ENCODE measurements around the gene TMEM131. TPM values are rescaled to one million over a fixed set of nuclear protein-coding genes. Genes with fewer than 3 reads are reported as not detected.

TMEM131 gene
- total and polyA plus RNA-seq, 10 of the 15 experiments (the other 5 are each of a cell fraction or from before 2014, with no cell fraction given) = 6.0 to 48.2 (median 23.2) TPM

- TF ChIP-seq FOS (IDR thresholded peaks at IDR 0.05; ENCODE audit: borderline replicate concordance, extremely low read depth, insufficient read length) (no peak), JUNB (IDR thresholded peaks at IDR 0.05) (peak; percentile 68; the same call in 1 of the 2 replicates), TCF7 (IDR thresholded peaks at IDR 0.05; ENCODE audit: borderline replicate concordance) (no peak), PML (IDR thresholded peaks at IDR 0.05; ENCODE audit: low read length) (no peak), CHD1 (IDR thresholded peaks at IDR 0.05; ENCODE audit: low read depth, low read length) (no peak), SUPT20H (IDR thresholded peaks at IDR 0.05; ENCODE audit: borderline replicate concordance, control insufficient read depth, low read depth, low read length) (no peak), MEF2A (IDR thresholded peaks at IDR 0.05; ENCODE audit: insufficient read depth, low read depth, low read length) (0 out of 2 replicates have a peak, but pooled peaks have one; percentile 17), ATF7 (IDR thresholded peaks at IDR 0.05; ENCODE audit: low read depth) (no peak; the same call in 1 of the 2 replicates), MTA2 (IDR thresholded peaks at IDR 0.05; ENCODE audit: low read depth) (peak; percentile 8; the same call in 1 of the 2 replicates), CBFB (IDR thresholded peaks at IDR 0.05; ENCODE audit: low read depth) (0 out of 2 replicates have a peak, but pooled peaks have one; percentile 50), IKZF2 (IDR thresholded peaks at IDR 0.05) (peak; percentile 50 to 55), BACH1 (IDR thresholded peaks at IDR 0.05; ENCODE audit: borderline replicate concordance) (no peak), ZBTB4 (CRISPR knock-in tag; IDR thresholded peaks at IDR 0.05) (no peak), HDAC6 (IDR thresholded peaks at IDR 0.05; ENCODE audit: unreplicated experiment) (no peak), RELA (IDR thresholded peaks at IDR 0.05; ENCODE audit: borderline replicate concordance, partially characterized antibody) (no peak)
- TF ChIP-seq, protein P1, sequence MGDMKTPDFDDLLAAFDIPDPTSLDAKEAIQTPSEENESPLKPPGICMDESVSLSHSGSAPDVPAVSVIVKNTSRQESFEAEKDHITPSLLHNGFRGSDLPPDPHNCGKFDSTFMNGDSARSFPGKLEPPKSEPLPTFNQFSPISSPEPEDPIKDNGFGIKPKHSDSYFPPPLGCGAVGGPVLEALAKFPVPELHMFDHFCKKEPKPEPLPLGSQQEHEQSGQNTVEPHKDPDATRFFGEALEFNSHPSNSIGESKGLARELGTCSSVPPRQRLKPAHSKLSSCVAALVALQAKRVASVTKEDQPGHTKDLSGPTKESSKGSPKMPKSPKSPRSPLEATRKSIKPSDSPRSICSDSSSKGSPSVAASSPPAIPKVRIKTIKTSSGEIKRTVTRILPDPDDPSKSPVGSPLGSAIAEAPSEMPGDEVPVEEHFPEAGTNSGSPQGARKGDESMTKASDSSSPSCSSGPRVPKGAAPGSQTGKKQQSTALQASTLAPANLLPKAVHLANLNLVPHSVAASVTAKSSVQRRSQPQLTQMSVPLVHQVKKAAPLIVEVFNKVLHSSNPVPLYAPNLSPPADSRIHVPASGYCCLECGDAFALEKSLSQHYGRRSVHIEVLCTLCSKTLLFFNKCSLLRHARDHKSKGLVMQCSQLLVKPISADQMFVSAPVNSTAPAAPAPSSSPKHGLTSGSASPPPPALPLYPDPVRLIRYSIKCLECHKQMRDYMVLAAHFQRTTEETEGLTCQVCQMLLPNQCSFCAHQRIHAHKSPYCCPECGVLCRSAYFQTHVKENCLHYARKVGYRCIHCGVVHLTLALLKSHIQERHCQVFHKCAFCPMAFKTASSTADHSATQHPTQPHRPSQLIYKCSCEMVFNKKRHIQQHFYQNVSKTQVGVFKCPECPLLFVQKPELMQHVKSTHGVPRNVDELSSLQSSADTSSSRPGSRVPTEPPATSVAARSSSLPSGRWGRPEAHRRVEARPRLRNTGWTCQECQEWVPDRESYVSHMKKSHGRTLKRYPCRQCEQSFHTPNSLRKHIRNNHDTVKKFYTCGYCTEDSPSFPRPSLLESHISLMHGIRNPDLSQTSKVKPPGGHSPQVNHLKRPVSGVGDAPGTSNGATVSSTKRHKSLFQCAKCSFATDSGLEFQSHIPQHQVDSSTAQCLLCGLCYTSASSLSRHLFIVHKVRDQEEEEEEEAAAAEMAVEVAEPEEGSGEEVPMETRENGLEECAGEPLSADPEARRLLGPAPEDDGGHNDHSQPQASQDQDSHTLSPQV (IDR thresholded peaks at IDR 0.05) = no peak
- TF ChIP-seq, protein P2, sequence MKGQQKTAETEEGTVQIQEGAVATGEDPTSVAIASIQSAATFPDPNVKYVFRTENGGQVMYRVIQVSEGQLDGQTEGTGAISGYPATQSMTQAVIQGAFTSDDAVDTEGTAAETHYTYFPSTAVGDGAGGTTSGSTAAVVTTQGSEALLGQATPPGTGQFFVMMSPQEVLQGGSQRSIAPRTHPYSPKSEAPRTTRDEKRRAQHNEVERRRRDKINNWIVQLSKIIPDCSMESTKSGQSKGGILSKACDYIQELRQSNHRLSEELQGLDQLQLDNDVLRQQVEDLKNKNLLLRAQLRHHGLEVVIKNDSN (IDR thresholded peaks at IDR 0.05; ENCODE audit: borderline replicate concordance, extremely low read length, insufficient read depth, low read depth, low read length) = no peak
- TF ChIP-seq, protein P3, sequence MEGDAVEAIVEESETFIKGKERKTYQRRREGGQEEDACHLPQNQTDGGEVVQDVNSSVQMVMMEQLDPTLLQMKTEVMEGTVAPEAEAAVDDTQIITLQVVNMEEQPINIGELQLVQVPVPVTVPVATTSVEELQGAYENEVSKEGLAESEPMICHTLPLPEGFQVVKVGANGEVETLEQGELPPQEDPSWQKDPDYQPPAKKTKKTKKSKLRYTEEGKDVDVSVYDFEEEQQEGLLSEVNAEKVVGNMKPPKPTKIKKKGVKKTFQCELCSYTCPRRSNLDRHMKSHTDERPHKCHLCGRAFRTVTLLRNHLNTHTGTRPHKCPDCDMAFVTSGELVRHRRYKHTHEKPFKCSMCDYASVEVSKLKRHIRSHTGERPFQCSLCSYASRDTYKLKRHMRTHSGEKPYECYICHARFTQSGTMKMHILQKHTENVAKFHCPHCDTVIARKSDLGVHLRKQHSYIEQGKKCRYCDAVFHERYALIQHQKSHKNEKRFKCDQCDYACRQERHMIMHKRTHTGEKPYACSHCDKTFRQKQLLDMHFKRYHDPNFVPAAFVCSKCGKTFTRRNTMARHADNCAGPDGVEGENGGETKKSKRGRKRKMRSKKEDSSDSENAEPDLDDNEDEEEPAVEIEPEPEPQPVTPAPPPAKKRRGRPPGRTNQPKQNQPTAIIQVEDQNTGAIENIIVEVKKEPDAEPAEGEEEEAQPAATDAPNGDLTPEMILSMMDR (IDR thresholded peaks at IDR 0.05 in 2 of 3, conservative IDR thresholded peaks at IDR 0.05 in 1 of 3; ENCODE audit: control insufficient read depth in 2 of 3, extremely low read depth in 1 of 3, insufficient read depth in 1 of 3, low read depth in 3 of 3, low read length in 3 of 3) = no peak
Observed at GRCh38 chr2:98013407-98014042, 17.8 kb upstream of the TMEM131 start (continued).

Data from GM12878 (cell line).